Measurements from ENCODE around the gene CIDEC.
A peak's percentile ranks its signal among the peaks of the same experiment; 100 is the strongest.
"Not testable (repeated sequence)": the region's sequence is repeated elsewhere in the genome, so short reads cannot be mapped to it uniquely, and the experiment has no call there.

Gene CIDEC

GRCh38 chr3:9911863-9912262 lies 31.8 kb upstream of the CIDEC start:
- CTCF ChIA-PET, result no interaction called here
- H3K4me1 Mint-ChIP-seq, result peaks cover 16% of the 10 kb centered on the region
- H3K27ac Mint-ChIP-seq, result no peak overlapping the region
- H3K36me3 Mint-ChIP-seq, result no peaks in the 10 kb centered on the region
- H3K4me3 Mint-ChIP-seq, result no peak overlapping the region
- H3K27me3 Mint-ChIP-seq, result peaks cover 39% of the 10 kb centered on the region
- H3K9me3 Mint-ChIP-seq, result no peaks in the 10 kb centered on the region
- no peak for DNase-seq

GRCh38 chr3:9909221-9910013 lies 29.4 kb upstream of the CIDEC start:
- Mint-ChIP-seq H3K4me1 (no peaks in the 10 kb centered on the region), H3K4me3 (no peak overlapping the region), H3K27me3 (peaks cover 28% of the 10 kb centered on the region), H3K9me3 (no peaks in the 10 kb centered on the region), H3K27ac (no peak overlapping the region), H3K36me3 (no peaks in the 10 kb centered on the region)
- CTCF ChIA-PET, result no interaction called here
- no peak for DNase-seq

- CTCF ChIA-PET, result interaction anchor here (0.9 kb wide), 1 partner anchor 81 kb away, joined by 3 read pairs; no protein-coding TSS in a partner anchor
- no peak overlapping the region for H3K27ac Mint-ChIP-seq
- no peaks in the 10 kb centered on the region for H3K36me3 Mint-ChIP-seq
- H3K4me1 Mint-ChIP-seq, result peaks cover 8% of the 10 kb centered on the region
- H3K4me3 Mint-ChIP-seq, result no peak overlapping the region
- H3K27me3 Mint-ChIP-seq, result peaks cover 17% of the 10 kb centered on the region
- no peaks in the 10 kb centered on the region for H3K9me3 Mint-ChIP-seq
- DNase-seq, result no peak
Measured at GRCh38 chr3:9908286-9908685, 28.2 kb upstream of the CIDEC start.

DNA sequence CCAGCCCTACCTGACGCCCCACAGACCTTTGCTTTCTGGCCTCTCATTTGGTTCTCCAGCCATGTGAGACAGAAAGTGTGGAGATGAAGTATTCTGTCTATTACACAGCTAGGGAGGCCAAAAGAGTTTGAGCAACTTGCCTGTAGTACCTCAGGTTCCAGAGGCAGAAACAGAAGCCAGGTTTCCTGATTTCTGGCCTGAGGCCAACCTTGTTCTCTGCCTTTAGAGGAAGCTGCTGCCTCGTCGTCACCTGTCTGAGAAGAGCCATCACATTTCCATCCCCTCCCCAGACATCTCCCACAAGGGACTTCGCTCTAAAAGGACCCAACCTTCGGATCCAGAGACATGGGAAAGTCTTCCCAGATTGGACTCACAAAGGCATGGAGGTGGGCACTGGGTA lies 26.4 kb upstream of the CIDEC start:
- Mint-ChIP-seq H3K27me3 (peaks cover 14% of the 10 kb centered on the region), H3K4me1 (peaks cover 26% of the 10 kb centered on the region), H3K9me3 (no peaks in the 10 kb centered on the region), H3K36me3 (no peaks in the 10 kb centered on the region), H3K4me3 (no peak overlapping the region), H3K27ac (no peak overlapping the region)
- DNase-seq, result no peak
- CTCF ChIA-PET, result no interaction called here

GRCh38 chr3:9903904-9904303 lies 23.9 kb upstream of the CIDEC start:
- Mint-ChIP-seq H3K27me3 (peaks cover 9% of the 10 kb centered on the region), H3K4me3 (no peak overlapping the region), H3K27ac (no peak overlapping the region), H3K9me3 (no peaks in the 10 kb centered on the region), H3K4me1 (peaks cover 30% of the 10 kb centered on the region), H3K36me3 (no peaks in the 10 kb centered on the region)
- DNase-seq, result no peak
- CTCF ChIA-PET, result no interaction called here

GRCh38 chr3:9903238-9903624 lies 23.2 kb upstream of the CIDEC start:
- H3K4me1 Mint-ChIP-seq, result peaks cover 30% of the 10 kb centered on the region
- no peaks in the 10 kb centered on the region for H3K9me3 Mint-ChIP-seq
- no peak overlapping the region for H3K4me3 Mint-ChIP-seq
- H3K36me3 Mint-ChIP-seq, result no peaks in the 10 kb centered on the region
- peaks cover 9% of the 10 kb centered on the region for H3K27me3 Mint-ChIP-seq
- H3K27ac Mint-ChIP-seq, result no peak overlapping the region
- DNase-seq, result no peak
- CTCF ChIA-PET, result interaction anchor here (0.9 to 2.0 kb wide), 4 partner anchors 10 to 432 kb away, joined by 3 to 9 read pairs (median 4); partner anchors contain the start of gene IL17RC

GRCh38 chr3:9902372-9903237 lies 22.6 kb upstream of the CIDEC start, which contains the start of gene IL17RE:
Gene IL17RE (plus strand): TSS chr3:9902848. CDS start chr3:9902933, 85 bp downstream.
- H3K36me3 Mint-ChIP-seq, result peaks cover 1% of the 10 kb centered on the region
- H3K27me3 Mint-ChIP-seq, result peaks cover 9% of the 10 kb centered on the region
- peaks cover 30% of the 10 kb centered on the region for H3K4me1 Mint-ChIP-seq
- no peak within 1 kb of the TSS for H3K4me3 Mint-ChIP-seq
- H3K9me3 Mint-ChIP-seq, result no peaks in the 10 kb centered on the region
- DNase-seq, result no peak
- peak within 1 kb of the TSS; percentile 19 for H3K27ac Mint-ChIP-seq
- CTCF ChIA-PET, result interaction anchor here (0.7 to 2.0 kb wide), 8 partner anchors 11 to 432 kb away, joined by 3 to 9 read pairs (median 4); partner anchors contain the start of genes IL17RC and JAGN1

DNA sequence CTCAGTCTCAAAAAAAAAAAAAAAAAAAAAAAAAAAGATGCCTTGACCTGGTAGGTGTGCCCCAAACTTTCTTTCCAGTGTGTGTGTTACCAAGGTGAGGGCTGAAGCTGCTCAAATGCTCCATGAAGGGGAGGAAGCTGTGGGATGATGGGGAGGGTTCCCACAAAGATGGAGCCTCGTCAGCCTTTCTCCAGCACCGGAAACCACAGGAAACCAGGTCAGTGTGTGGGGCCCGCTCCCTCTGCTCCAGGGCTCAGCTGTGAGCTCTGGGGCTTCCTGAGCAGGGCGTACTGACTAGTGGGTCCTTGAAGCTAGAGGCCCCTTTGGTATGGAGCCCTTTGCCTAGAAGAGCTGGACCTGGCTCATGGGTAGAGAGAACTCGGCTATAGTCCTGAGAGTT lies 21.9 kb upstream of the CIDEC start:
- CTCF ChIA-PET, result interaction anchor here (0.7 to 2.0 kb wide), 6 partner anchors 11 to 178 kb away, joined by 3 to 9 read pairs (median 4); partner anchors contain the start of genes IL17RC and JAGN1
- H3K36me3 Mint-ChIP-seq, result peaks cover 1% of the 10 kb centered on the region
- DNase-seq, result peak; percentile 41
- peaks cover 9% of the 10 kb centered on the region for H3K27me3 Mint-ChIP-seq
- no peak overlapping the region for H3K4me3 Mint-ChIP-seq
- H3K4me1 Mint-ChIP-seq, result peaks cover 30% of the 10 kb centered on the region
- H3K27ac Mint-ChIP-seq, result peak overlapping the region; percentile 19
- H3K9me3 Mint-ChIP-seq, result no peaks in the 10 kb centered on the region

- not testable (repeated sequence) for H3K27me3 Mint-ChIP-seq, H3K4me3 Mint-ChIP-seq, H3K36me3 Mint-ChIP-seq, H3K9me3 Mint-ChIP-seq, H3K27ac Mint-ChIP-seq, DNase-seq
- CTCF ChIA-PET, result interaction anchor here (0.7 to 1.8 kb wide), 2 partner anchors 10 to 12 kb away, joined by 4 read pairs; partner anchors contain the start of gene JAGN1
- H3K4me1 Mint-ChIP-seq, result peaks cover 30% of the 10 kb centered on the region
Measured at GRCh38 chr3:9900965-9901415, 20.9 kb upstream of the CIDEC start.

DNA sequence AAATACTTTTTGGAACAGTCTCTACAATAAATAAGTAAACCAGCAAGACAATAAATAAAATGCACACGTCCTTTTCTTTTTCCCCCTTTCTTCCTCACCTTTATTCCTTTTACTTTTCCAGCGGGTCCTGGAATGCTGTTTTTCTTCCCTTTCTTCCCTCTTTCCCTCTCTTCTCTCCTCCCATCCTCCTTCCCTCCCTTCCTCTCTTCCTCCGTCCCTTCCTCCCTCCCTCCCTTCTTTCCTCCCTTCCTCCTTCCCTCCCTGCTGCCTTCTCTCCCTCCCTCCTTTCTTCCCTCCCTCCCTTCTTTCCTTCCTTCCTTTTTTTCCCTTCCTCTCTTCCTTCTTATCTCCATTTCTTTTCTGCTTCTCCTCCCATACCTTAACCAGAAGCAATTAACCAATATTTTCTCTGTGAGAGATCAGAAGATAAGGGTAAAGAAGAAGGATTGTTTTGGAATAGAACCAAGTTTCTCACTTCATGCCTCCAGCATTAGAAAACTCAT lies 19.3 kb upstream of the CIDEC start:
- Mint-ChIP-seq H3K4me1 (peaks cover 36% of the 10 kb centered on the region), H3K9me3 (no peaks in the 10 kb centered on the region), H3K4me3 (no peak overlapping the region), H3K27me3 (no peaks in the 10 kb centered on the region), H3K27ac (no peak overlapping the region), H3K36me3 (peaks cover 10% of the 10 kb centered on the region)
- CTCF ChIA-PET, result no interaction called here
- no peak for DNase-seq

DNA sequence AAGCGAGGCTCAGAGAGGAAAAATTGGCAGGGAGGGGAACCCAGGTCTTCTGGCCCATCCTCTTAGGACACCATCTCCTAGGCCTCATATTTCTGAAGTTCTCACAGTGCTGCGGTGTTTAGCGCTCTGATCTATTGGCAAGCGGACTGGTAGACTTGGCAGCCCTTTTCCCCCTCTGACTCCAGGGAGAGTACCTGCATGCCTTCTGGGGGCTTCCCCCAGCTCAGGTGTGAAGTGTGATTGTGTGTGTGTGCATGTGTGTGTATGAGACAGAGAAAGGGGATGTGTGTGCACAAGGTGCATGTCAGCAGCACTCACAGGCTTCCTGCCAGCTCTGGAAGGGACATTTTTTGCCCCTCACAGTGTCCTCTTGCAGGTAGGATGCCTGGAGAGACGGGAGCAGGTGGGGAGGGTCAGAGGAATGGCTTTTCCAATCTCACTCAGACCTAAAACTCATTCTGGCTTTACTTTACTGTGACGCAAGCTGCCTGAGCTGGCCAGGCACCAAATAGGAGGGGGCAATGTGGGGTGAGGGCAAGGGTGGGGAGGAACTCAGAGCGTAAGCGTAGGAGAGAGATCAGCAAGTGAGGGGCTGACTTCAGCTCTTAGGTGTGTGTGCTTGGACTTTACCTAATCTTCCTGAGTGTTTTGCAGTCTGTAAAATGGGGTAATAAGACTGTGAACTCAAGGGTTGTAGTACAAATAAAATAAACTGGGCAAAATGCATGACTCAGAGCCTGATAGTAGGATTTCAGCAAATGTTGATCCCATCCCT lies 18.6 kb upstream of the CIDEC start:
- DNase-seq, result no peak
- CTCF ChIA-PET, result no interaction called here
- Mint-ChIP-seq H3K4me1 (peaks cover 38% of the 10 kb centered on the region), H3K27ac (no peak overlapping the region), H3K4me3 (no peak overlapping the region), H3K27me3 (no peaks in the 10 kb centered on the region), H3K36me3 (peaks cover 16% of the 10 kb centered on the region), H3K9me3 (no peaks in the 10 kb centered on the region)

- Mint-ChIP-seq H3K27ac (no peak overlapping the region), H3K36me3 (peaks cover 25% of the 10 kb centered on the region), H3K9me3 (no peaks in the 10 kb centered on the region), H3K4me3 (no peak overlapping the region), H3K4me1 (peaks cover 35% of the 10 kb centered on the region), H3K27me3 (no peaks in the 10 kb centered on the region)
- CTCF ChIA-PET, result no interaction called here
- DNase-seq, result no peak
Measured at GRCh38 chr3:9897408-9898372, 17.6 kb upstream of the CIDEC start.

Measured in activated naive CD4-positive, alpha-beta T cell treated with anti-CD3 and anti-CD28 coated beads, Interleukin-2, amount 10 ng/mL, durations not matched to agents 7 days and 5 days (primary cell).